ENCODE data around the gene S100A4.
"Not testable (repeated sequence)": the region's sequence is repeated elsewhere in the genome, so short reads cannot be mapped to it uniquely, and the experiment has no call there.

S100A4 gene

DNA sequence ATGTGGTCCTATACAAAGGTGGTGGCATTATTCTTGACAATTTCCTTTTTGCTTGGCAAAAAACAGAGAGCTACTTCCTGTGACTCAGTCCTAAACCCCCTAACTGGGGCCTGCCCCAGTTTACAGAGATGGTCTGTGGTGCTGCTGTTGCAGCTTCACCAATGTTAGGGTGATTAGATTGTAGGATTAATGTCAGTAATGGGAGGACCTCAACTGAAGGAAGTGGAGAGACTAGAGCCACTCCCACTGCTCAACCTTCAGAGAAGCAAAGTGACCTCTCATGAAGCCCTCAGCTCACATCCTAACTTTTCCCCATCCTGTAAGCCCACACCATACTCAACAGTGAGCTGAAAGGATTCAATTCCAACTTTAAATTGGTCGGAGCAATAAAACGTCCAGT lies 13.4 kb downstream of the S100A4 start:
- no peak for DNase-seq

GRCh38 chr1:153531638-153532037 lies 14.0 kb downstream of the S100A4 start:
- DNase-seq: no peak

- no peak for DNase-seq
These were observed 17.9 kb downstream of the S100A4 start for GRCh38 chr1:153527683-153528040.

DNA sequence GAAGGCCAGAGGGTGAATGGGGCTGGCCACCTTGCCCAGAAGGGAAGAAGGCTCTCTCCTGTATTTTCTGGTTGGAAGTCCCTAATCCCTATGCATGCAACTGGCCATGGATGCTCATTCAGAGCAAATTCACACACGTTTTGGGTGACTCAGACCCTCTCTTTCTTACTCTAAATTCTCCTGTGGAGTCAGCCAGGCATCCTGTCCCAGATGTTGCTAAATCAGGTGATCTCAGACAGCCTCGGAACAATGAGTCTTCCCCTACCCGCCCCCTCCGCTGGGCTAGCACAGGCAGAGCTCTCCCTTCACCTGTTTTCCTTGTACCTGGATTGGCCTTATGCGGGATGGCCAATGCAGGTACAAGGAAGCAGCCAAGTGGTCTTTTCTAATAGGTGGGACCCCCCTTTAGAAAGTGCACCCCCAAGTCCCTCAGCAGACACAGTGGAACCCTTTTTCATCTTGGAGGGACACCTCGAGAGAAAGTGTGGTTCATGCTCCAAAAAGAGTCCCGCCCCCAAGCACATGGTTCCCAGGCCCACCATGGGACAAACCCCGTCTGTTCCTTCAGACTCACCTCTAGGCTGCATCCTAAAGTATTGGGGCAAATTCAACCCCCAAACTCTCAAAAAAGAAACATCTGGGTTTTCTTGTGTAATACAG lies 18.5 kb downstream of the S100A4 start:
- DNase-seq: no peak

GRCh38 chr1:153526132-153526543 lies 19.5 kb downstream of the S100A4 start:
- no peak for DNase-seq

DNA sequence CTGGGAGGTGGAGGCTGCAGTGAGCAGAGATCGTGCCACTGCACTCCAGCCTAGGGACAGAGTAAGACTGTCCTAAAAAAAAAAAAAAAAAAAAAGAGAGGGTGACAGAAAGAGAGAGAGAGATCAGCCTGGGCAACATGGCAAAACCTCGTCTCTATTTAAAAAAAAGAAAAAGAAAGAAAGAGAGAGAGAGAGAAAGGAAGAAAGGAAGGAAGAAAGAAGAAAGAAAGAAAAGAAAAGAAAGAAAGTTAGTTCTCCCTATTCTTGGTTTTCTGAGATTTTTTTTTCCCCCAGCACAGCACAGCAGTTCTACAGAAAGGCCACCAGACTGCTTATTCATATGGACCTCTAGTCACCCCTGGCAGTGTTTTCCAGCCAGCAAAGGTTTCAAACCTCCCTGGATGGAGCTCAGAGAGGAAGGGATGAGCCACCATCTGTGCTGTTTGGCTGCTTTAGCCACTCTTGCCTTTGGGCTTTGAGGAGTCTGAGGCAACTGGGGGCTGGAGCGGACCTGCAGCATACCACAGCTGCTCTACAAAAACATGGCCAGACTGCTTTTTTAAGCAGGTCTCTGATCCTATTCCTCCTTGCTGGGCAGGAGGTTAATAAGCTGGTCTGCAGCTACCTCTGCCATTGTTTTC lies 20.4 kb downstream of the S100A4 start:
- no peak for DNase-seq

DNA sequence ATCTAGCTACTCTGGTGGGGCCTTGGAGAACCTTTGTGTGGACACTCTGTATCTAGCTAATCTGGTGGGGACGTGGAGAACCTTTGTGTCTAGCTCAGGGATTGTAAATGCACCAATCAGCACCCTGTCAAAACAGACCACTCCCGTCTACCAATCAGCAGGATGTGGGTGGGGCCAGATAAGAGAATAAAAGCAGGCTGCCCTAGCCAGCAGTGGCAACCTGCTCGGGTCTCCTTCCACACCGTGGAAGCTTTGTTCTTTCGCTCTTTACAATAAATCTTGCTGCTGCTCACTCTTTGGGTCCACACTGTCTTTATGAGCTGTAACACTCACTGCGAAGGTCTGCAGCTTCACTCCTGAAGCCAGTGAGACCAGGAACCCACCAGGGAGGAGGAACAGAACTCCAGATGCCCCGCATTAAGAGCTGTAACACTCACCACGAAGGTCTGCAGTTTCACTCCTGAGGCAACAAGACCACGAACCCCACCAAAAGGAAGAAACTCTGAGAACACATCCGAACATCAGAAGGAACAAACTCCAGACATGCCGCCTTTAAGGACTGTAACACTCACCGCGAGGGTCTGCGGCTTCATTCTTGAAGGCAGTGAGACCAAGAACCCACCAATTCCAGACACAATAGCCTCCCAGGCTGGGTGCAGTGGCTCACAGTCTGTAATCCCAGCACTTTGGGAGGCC lies 23.1 kb downstream of the S100A4 start:
- DNase-seq: not testable (repeated sequence)

- not testable (repeated sequence) for DNase-seq
These were observed 23.8 kb downstream of the S100A4 start for GRCh38 chr1:153521808-153522207.

DNA sequence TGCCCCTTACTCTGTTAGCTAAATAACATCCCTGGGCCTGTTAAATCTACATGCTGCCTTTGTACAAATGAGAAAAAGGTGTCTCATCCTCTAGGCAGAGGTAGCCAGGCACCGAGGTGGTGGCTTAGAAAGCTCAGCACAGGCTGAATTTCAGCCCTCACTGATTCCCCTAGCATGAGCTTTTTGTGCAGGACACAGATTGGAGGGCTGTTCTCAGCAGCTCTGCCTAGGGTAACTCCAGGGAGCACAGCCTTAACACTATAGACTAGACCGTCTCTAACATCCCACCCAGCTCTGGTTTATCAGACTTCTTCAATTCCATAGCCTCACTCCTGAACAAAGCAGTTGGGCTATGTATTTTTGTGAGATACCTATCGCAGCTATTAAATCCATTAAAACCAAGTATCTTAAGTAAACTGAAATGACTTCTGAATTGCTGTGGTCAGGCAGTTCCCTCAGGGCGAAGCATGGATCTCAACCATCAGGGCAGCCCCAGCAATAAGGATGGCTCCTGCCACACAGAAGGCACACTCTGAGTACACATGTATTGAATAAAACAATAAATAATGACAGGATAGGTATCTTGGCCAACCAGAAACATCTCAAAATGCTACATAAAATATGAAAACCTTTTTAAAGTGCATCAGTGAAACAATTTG lies 24.7 kb downstream of the S100A4 start:
- DNase-seq: no peak

- DNase-seq: not testable (repeated sequence)
These were observed 25.4 kb downstream of the S100A4 start for GRCh38 chr1:153520137-153520691.

- no peak for DNase-seq
These were observed 26.4 kb downstream of the S100A4 start for GRCh38 chr1:153519242-153519641.

DNA sequence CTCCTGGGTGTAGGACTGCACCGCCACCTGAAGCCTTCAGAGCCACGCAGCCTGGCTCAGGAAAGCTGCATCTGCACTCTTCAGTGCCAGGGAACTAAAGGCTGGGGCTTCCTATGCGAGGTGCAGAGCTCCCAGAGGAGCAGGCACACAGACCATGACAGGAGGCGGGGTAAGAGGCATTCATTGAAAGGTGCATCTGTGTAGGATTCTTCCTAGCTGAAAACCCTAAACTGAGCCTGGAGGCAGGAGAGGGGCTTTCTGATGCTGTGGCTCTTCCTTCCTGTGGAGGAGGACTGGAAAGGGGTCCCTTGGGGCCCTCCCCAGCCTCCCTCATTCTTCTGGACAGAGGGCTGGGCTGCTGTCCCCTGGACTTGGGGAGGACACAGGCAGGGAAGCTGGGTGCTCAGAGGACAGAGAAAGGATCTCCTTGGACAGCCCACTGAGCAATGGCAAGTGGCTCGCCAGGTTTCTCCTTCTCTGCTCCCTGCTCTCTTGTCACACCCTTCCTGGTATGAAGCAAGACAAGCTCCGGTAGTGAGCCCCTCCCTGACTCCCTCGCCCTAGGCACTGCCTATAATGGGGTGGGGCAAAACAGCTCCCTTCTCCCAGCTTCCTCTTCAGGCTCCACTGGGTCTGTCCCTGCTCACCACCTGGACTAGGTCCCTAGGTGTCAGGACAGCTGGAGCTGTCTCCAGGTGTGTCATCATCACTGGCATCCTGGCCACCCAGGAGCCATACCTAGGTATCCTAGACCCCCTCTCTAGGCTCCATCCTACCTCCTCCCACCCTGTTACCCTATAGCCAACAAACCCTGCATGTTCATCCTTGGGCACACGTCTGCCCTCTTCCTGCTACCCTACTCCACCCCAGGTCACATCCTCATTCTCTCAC lies 29.9 kb downstream of the S100A4 start:
- DNase-seq: no peak

GRCh38 chr1:153513666-153514065 lies 31.9 kb downstream of the S100A4 start:
- no peak for DNase-seq

DNA sequence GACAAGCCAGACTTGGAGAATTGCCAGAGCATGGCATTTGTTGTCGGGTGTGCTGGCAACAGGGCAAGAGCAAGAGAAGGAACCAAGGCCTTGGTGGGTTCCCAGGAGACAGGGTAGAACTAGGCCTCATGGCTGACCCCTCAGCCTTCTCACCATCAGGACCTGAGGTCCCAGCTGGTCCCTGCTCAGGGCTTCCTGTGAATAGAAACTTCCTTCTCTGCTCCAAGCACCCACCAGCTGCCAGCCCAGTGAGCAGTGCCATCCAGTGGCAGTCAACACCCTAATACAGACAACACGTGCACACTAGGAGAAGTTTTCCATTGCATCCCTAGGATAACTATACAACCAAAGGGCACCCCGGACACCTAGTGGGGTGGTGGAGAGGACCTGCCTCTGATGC lies 32.6 kb downstream of the S100A4 start:
- no peak for DNase-seq

DNA sequence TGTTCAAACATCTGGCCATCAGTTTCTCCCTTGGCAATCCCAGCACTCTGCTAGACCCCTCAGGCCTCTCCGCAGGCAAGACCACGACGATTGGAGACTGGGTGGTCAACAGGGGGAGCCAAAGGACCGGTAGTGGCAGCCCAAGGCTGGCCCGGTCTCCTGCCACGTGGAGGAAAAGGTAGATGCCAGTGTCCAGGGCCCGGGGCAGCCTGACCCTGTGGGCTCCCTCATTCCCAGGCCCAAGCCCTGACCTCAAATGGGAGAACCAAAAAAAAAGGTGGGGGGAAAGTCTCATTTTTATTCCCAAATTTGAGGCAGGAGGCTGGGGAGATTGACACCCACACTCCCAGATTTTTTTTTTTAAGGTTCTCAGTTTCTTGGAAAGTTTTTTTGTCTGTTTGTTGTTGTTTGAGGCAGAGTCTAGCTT lies 34.6 kb downstream of the S100A4 start:
- peak; percentile 91 for DNase-seq

GRCh38 chr1:153509729-153510354 lies 35.8 kb downstream of the S100A4 start:
- DNase-seq: peak; percentile 40

GRCh38 chr1:153509036-153509435 lies 36.6 kb downstream of the S100A4 start:
- no peak for DNase-seq

DNA sequence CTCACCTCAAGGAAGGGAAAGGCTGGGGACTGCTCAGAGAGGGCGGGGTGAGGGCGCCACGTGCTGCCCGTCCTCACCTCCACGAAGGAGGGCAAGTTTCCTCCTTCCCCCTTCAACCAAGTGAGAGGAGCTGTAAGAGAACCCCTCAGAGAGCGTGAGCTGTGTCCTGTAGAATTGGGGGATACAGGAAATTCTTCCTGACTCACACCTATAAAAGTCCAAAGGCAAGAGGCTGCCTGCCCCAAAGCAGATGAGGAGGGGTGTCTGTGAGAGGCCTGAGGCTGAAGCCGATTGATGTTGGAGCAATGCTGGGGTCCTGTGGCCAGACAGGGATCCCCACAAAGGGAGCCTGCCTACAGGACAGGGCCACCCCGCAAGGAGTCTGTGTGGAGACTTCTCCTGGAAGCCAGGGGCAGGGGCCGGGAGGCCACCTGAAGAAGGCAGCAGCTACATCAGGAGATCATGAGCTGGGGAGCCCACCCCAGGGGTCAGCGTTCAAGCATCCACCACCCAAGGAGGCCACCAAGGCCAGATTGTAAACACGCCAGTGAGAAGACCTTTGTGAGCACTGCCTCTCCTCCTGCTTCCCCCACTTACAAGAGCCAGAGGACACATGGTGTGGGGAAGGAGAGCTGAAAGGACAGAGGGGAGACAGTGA lies 37.6 kb downstream of the S100A4 start:
- no peak for DNase-seq

DNA sequence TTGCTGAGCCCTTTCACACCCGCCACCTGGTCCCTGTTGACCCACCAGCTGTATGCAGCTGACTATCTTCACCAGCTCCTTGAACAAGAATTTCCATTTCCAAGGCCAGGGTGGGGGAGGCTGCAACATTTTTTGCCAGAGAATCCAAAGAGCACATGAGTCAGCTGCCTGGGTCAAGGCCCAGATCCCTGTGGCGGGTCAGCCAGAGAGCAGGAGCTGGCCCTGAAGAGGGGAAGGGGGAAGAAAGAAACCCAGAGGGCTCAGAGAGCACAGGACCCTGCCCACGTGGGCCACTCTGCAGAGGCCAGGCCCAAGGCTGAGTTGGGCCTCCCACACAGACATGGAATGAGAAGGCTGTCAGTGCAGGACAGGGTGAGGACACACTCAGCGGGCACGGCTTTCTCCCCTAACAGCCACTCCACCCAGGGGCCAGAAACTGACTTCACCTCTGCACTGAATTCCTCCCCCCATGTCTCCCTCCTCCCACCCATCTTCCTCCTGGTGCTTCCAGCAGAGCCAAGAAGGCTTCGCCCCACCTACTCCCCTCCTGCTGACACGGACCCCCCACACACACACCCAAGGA lies 38.7 kb downstream of the S100A4 start:
- DNase-seq: no peak

- DNase-seq: no peak
These were observed 39.2 kb downstream of the S100A4 start for GRCh38 chr1:153506386-153506785.

- no peak for DNase-seq
These were observed 40.0 kb downstream of the S100A4 start for GRCh38 chr1:153505576-153505975.

All from eye (tissue), 1 donor.